Measurements from ENCODE around the gene DNAJC16.

The DNAJC16 gene

DNA sequence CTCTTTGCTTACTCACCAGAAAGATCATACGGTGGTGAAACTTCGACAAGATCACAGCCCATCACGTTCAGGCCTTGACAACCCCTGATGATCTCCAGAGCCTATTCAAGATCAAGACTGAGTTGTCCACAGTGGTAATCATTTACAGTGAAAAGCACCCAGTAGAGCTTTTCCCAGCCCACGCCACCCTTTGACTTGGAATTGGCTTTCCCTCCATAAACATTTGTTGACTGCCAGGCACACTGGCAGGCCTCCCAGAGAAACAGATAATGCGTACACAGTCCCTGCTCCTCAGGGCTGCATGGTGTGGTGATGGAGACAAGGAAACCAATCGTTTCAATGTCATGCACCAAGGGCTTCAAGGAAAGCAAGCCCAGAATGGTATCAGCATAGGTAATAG lies 48.1 kb downstream of the DNAJC16 start:
- no peak for DNase-seq (ENCODE audit: low read depth, low spot score)
- TF ChIP-seq, protein P1, sequence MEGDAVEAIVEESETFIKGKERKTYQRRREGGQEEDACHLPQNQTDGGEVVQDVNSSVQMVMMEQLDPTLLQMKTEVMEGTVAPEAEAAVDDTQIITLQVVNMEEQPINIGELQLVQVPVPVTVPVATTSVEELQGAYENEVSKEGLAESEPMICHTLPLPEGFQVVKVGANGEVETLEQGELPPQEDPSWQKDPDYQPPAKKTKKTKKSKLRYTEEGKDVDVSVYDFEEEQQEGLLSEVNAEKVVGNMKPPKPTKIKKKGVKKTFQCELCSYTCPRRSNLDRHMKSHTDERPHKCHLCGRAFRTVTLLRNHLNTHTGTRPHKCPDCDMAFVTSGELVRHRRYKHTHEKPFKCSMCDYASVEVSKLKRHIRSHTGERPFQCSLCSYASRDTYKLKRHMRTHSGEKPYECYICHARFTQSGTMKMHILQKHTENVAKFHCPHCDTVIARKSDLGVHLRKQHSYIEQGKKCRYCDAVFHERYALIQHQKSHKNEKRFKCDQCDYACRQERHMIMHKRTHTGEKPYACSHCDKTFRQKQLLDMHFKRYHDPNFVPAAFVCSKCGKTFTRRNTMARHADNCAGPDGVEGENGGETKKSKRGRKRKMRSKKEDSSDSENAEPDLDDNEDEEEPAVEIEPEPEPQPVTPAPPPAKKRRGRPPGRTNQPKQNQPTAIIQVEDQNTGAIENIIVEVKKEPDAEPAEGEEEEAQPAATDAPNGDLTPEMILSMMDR (IDR thresholded peaks at IDR 0.05; ENCODE audit: low read depth, low read length) = no peak
- H3K4me3 ChIP-seq (ENCODE audit: low read depth, low read length) = no peak overlapping the region
- in situ Hi-C loops (cut with HindIII; ENCODE audit: low sequenced_read_pairs) = no loop called here

DNA sequence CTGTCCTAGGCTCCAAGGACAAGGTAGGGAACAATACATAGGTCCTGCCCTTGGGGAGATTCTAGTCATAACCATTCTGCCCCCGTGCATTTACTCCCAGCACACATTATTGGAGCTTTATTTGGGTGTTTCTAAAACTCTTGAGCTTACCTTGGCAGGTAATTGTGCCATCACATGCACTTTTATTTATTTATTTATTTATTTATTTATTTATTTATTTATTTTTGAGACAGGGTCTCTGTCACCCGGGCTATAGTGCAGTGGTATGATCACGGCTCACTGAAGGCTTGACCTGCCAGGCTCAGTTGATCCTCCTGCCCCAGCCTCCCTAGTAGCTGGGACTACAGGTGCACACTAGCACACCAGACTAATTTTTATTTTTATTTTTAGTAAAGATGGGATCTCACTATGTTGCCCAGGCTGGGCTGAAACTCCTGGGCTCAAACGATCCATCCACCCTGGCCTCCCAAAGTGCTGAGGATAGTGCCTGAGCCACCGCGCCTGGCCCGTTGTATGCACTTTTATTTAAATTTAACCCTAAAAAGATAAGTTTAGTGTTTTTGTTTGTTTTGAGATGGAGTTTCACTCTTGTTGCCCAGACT lies 49.0 kb downstream of the DNAJC16 start:
- in situ Hi-C loops (cut with HindIII; ENCODE audit: low sequenced_read_pairs) = no loop called here
- DNase-seq (ENCODE audit: low read depth, low spot score) = no peak
- TF ChIP-seq, protein P1 (IDR thresholded peaks at IDR 0.05; ENCODE audit: low read depth, low read length) = no peak
- no peak overlapping the region for H3K4me3 ChIP-seq (ENCODE audit: low read depth, low read length)

DNA sequence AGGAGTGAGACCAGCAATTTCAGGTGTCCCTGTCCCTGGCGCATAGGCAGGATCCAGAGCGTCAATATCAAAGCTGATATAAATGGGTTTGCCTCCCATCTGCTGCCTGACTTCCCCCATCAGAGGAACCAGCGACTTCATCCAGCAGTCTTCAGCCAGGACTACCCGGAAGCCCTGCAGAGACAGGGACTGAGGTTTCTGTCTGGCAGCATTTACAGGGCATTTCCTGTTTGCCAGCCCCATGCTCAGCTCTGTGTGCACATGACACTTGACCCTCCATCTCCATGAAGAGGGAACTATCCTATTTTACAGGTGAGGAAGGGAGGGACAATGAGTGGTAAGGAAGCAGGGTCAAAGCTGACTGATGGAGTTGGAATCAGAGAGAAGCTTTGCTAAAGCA lies 51.0 kb downstream of the DNAJC16 start:
- no peak overlapping the region for H3K4me3 ChIP-seq (ENCODE audit: low read depth, low read length)
- no peak for DNase-seq (ENCODE audit: low read depth, low spot score)
- in situ Hi-C loops (cut with HindIII; ENCODE audit: low sequenced_read_pairs) = no loop called here
- TF ChIP-seq, protein P1 (IDR thresholded peaks at IDR 0.05; ENCODE audit: low read depth, low read length) = no peak

DNA sequence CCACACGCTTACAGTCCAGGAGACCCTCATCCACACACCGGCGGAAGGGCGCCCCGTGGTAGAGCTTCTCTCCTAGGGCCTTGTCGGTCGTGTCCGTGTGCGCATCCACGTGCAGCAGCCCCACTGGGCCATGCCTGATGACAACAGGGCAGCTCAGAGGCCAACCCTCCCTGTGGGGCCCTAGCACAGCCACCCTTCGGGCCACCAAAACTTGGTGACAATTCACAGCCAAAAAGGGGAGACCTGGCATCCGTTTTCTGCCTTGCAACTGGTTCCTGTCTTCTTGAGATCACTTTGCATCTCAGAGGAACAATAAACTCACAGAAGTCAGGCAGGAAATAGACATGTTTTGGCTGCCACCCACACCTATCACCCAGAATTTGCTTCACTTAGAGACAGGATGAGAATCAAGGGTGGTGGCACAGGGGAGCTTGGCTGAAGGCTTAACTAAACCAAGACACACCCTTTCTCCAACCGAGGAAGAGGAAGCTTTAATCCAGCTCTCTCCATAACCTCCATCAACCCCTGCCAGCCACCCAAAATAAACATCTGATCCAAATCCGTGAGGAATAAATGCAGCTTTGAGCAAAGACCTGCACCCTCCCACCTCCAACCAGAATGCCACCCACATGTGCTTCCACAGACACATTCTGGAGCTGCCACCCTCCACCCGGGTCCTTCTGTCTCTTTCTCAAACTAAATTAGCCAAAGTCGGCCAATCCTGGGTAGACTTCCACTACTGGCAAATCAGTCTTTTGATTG lies 52.5 kb downstream of the DNAJC16 start:
- TF ChIP-seq, protein P1 (IDR thresholded peaks at IDR 0.05; ENCODE audit: low read depth, low read length) = no peak
- in situ Hi-C loops (cut with HindIII; ENCODE audit: low sequenced_read_pairs) = no loop called here
- DNase-seq (ENCODE audit: low read depth, low spot score) = no peak
- no peak overlapping the region for H3K4me3 ChIP-seq (ENCODE audit: low read depth, low read length)

DNA sequence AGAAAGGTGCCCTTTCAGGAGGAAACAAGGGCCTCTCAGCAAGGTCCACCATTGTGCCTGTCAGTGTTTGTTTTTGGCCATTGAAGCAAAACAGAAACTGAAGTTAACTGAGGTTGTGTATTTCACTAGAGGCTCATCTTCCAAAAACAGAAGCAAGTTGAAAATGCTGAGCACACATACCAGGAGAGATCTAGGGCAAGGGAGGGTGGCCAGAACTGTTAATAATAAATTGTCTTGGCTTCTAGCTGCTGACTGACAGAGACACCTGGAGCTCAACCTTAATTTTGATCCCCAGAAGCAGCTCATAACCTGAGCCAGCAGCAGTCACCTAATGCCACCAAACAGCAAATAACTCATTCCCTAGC lies 53.0 kb downstream of the DNAJC16 start:
- DNase-seq (ENCODE audit: low read depth, low spot score) = no peak
- no peak overlapping the region for H3K4me3 ChIP-seq (ENCODE audit: low read depth, low read length)
- in situ Hi-C loops (cut with HindIII; ENCODE audit: low sequenced_read_pairs) = no loop called here
- TF ChIP-seq, protein P1 (IDR thresholded peaks at IDR 0.05; ENCODE audit: low read depth, low read length) = no peak

DNA sequence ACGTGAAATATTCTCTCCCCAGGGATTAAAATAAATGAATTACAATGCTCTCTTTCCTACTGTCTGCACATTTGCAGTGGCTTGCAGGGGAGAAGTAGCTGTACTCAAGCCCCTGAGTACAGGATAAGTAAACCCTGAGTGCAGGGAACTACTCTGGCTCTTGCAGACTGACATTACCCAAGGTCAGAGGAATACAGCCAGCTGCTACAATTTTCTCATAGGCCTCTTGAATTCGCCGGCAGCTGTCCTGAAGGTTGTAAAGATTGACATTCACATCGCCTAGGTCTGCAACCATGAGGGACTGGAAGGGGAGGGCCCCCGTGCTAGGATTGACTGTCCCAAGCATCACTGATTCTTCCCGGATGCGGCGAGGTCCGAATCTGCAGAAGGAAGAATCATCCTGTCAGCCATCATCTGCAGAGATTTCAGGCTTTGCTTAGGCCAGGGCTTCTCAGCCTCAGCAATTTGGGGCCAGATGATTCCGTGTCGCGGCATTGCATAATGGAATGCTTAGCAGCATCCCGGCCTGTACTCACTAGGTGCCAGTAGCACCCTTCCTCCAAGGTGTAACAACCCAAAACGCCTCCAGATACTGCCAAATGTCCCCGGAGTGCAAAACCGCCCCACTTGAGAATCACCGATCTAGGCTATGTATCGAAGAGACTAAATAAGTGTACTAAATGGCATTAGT lies 56.5 kb downstream of the DNAJC16 start:
- no peak overlapping the region for H3K4me3 ChIP-seq (ENCODE audit: low read depth, low read length)
- no peak for DNase-seq (ENCODE audit: low read depth, low spot score)
- in situ Hi-C loops (cut with HindIII; ENCODE audit: low sequenced_read_pairs) = no loop called here
- TF ChIP-seq, protein P1 (IDR thresholded peaks at IDR 0.05; ENCODE audit: low read depth, low read length) = no peak

Data from astrocyte of the spinal cord (primary cell).